Panc1 (cell line): ENCODE measurements around the gene SLC25A43. TPM values are rescaled to one million over a fixed set of nuclear protein-coding genes. Genes with fewer than 3 reads are reported as not detected.

Experiments
- ATAC-seq: fragments of 200-7000 bp; cut with Tn5 transposase; 2 replicates; pipeline ENCODE4 v1.9.1; 2020; ENCODE audit warnings: mild to moderate bottlenecking, moderate library complexity
- BruUV-seq: library from RNA; stranded (reverse); fragments of 400-500 nt; replicated peaks from 2 replicates; lab custom pipeline; 2021; lab: Mats Ljungman, UMichigan
- CTCF ChIA-PET: fragments of 300-600 bp; sonication (Branson Sonifier 250); formaldehyde crosslinking; loops from one replicate; lab custom pipeline; 2022; ENCODE audit warnings: antibody characterized with exemption; lab: Charles Lee
- POLR2A ChIA-PET: fragments of 300-600 bp; sonication (Branson Sonifier 250); formaldehyde crosslinking; loops from one replicate; lab custom pipeline; 2022; ENCODE audit warnings: antibody characterized with exemption; lab: Charles Lee
- DNase-seq: peaks from one replicate; pipeline ENCODE4 v3.0.0-alpha.2; 2010; ENCODE audit warnings: low read depth, low spot score
- H3K27ac ChIP-seq: 2 replicates; pipeline ENCODE4 v1.5.1; 2011; ENCODE audit warnings: mild to moderate bottlenecking, low read length, inconsistent platforms
- H3K27me3 ChIP-seq: fragments of 200-500 bp; sonication (Bioruptor generic); 2 replicates; pipeline ENCODE4 v1.6.0; 2014; ENCODE audit warnings: low read length, inconsistent platforms; ENCODE audit not compliant: control insufficient read depth, insufficient read depth
- H3K36me3 ChIP-seq: fragments of 200-500 bp; sonication (Bioruptor generic); 2 replicates; pipeline ENCODE4 v1.5.1; 2014; ENCODE audit warnings: inconsistent platforms, mild to moderate bottlenecking, low read length, moderate library complexity; ENCODE audit not compliant: control insufficient read depth, insufficient read depth
- H3K4me1 ChIP-seq: 2 replicates; pipeline ENCODE4 v1.5.1; 2011; ENCODE audit warnings: inconsistent platforms, mild to moderate bottlenecking, low read length, moderate library complexity; ENCODE audit not compliant: control insufficient read depth, insufficient read depth
- H3K4me3 ChIP-seq, 2 experiments: 2 replicates each; pipeline ENCODE4 v1.5.1; 2011 to 2012; ENCODE audit warnings: low read depth in 2 of 2, low read length in 2 of 2, mild to moderate bottlenecking in 2 of 2, inconsistent platforms in 1 of 2, moderate library complexity in 1 of 2
- H3K9me3 ChIP-seq: fragments of 200-500 bp; sonication (Bioruptor generic); 2 replicates; pipeline ENCODE4 v1.5.1; 2014; ENCODE audit warnings: low read depth, mild to moderate bottlenecking, inconsistent platforms, low read length, moderate library complexity; ENCODE audit not compliant: control insufficient read depth, insufficient read depth
- POLR2AphosphoS5 ChIP-seq: IDR thresholded peaks from 2 replicates; pipeline ENCODE4 v1.6.1; 2012; ENCODE audit warnings: mild to moderate bottlenecking, low read depth, low read length, moderate library complexity
- SIN3A ChIP-seq: IDR thresholded peaks from 2 replicates; pipeline ENCODE4 v1.6.1; 2012; ENCODE audit warnings: low read depth, mild to moderate bottlenecking, low read length, moderate library complexity, borderline replicate concordance; ENCODE audit not compliant: insufficient read depth
- TCF7L2 ChIP-seq: IDR thresholded peaks from 2 replicates; pipeline ENCODE4 v1.6.1; 2011; ENCODE audit warnings: mild to moderate bottlenecking, low read depth, low read length, inconsistent platforms
- in situ Hi-C: cut with HindIII; loops from 2 replicates; pipeline ENCODE4 v1.10.0; 2016; ENCODE audit warnings: low sequenced_read_pairs, low pct_unique_long_range_greater_than_20kb
- intact Hi-C: fragments of 100-400 bp; cut with micrococcal nuclease; formaldehyde crosslinking; loops from one replicate; pipeline ENCODE4 v1.10.0; 2022; ENCODE audit not compliant: unreplicated experiment
- total RNA-seq: library from RNA; stranded (reverse); gene quantifications from one replicate; pipeline ENCODE4 v1.2.1, GENCODE V29; 2021; ENCODE audit not compliant: unreplicated experiment
- TF ChIP-seq, protein P1 (sequence below), 2 experiments: IDR thresholded peaks; 2 replicates each; pipeline ENCODE4 v1.6.1; 2011 to 2012; ENCODE audit warnings: low read depth in 2 of 2, control low read depth in 1 of 2, low read length in 1 of 2, mild to moderate bottlenecking in 1 of 2, moderate library complexity in 1 of 2; ENCODE audit not compliant: insufficient read depth in 1 of 2
- TF ChIP-seq, protein P2 (sequence below): fragments of 450-650 bp; IDR thresholded peaks from 2 replicates; pipeline ENCODE4 v1.5.1; 2017; ENCODE audit warnings: mild to moderate bottlenecking

Gene SLC25A43
- total RNA-seq, 1 experiment from 2014 or later, result 35.5 TPM

DNA sequence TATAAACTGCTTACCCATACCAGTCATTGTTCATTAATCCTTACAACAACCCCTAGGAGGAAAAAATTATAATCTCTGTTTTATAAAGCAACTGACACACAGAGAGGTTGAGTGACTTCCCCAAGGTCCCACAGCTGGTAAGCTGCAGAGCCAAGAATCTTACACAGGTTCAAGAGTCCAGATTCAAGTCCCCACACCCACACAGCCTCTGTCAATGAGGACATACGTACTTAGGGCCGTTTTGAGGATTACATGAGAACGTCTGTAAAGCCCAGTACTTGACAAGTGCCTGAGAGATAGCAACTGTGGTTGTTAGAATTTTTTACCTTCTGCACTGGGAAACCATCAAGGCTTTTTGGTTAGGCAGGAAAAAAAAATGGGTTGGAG lies 556 bp upstream of the SLC25A43 start:
- DNase-seq (no peak), ATAC-seq (no peak; the same call in 1 of the 2 replicates)
- ChIA-PET CTCF (no interaction called here), POLR2A (no interaction called here)
- no peaks in the 10 kb centered on the region for H3K9me3 ChIP-seq
- BruUV-seq, result no TSS peak
- no peak for TF ChIP-seq POLR2AphosphoS5
- no peak for TF ChIP-seq TCF7L2
- TF ChIP-seq, protein P1, sequence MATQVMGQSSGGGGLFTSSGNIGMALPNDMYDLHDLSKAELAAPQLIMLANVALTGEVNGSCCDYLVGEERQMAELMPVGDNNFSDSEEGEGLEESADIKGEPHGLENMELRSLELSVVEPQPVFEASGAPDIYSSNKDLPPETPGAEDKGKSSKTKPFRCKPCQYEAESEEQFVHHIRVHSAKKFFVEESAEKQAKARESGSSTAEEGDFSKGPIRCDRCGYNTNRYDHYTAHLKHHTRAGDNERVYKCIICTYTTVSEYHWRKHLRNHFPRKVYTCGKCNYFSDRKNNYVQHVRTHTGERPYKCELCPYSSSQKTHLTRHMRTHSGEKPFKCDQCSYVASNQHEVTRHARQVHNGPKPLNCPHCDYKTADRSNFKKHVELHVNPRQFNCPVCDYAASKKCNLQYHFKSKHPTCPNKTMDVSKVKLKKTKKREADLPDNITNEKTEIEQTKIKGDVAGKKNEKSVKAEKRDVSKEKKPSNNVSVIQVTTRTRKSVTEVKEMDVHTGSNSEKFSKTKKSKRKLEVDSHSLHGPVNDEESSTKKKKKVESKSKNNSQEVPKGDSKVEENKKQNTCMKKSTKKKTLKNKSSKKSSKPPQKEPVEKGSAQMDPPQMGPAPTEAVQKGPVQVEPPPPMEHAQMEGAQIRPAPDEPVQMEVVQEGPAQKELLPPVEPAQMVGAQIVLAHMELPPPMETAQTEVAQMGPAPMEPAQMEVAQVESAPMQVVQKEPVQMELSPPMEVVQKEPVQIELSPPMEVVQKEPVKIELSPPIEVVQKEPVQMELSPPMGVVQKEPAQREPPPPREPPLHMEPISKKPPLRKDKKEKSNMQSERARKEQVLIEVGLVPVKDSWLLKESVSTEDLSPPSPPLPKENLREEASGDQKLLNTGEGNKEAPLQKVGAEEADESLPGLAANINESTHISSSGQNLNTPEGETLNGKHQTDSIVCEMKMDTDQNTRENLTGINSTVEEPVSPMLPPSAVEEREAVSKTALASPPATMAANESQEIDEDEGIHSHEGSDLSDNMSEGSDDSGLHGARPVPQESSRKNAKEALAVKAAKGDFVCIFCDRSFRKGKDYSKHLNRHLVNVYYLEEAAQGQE (IDR thresholded peaks at IDR 0.05; ENCODE audit: insufficient read depth in 1 of 2, low read depth in 2 of 2, low read length in 1 of 2), result no peak
- no peak for TF ChIP-seq SIN3A
- TF ChIP-seq, protein P2, sequence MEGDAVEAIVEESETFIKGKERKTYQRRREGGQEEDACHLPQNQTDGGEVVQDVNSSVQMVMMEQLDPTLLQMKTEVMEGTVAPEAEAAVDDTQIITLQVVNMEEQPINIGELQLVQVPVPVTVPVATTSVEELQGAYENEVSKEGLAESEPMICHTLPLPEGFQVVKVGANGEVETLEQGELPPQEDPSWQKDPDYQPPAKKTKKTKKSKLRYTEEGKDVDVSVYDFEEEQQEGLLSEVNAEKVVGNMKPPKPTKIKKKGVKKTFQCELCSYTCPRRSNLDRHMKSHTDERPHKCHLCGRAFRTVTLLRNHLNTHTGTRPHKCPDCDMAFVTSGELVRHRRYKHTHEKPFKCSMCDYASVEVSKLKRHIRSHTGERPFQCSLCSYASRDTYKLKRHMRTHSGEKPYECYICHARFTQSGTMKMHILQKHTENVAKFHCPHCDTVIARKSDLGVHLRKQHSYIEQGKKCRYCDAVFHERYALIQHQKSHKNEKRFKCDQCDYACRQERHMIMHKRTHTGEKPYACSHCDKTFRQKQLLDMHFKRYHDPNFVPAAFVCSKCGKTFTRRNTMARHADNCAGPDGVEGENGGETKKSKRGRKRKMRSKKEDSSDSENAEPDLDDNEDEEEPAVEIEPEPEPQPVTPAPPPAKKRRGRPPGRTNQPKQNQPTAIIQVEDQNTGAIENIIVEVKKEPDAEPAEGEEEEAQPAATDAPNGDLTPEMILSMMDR, result no peak
- in situ Hi-C loops (no loop called here), intact Hi-C loops (no loop called here)
- H3K4me1 ChIP-seq, result peaks cover 14% of the 10 kb centered on the region
- no peaks in the 10 kb centered on the region for H3K27me3 ChIP-seq
- H3K27ac ChIP-seq, result peak overlapping the region; percentile 81
- H3K4me3 ChIP-seq, result peak overlapping the region; percentile 59 to 87
- H3K36me3 ChIP-seq, result no peaks in the 10 kb centered on the region

DNA sequence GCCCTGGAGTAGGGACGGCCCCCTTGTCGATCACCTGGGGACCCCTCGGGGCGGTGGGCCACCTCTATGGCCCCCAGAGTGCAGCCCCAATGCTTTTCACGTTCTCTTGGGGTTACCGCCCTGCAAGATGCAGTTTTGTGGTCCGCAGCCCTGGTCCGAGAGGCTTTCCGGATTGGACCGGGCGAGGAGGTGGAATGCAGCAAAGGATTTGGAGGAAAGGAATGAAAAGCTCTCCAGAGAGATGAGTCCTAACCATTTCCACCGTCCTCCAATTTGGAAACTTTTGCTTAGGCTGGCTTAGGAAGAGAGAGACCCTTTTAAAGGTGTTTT lies 601 bp downstream of the SLC25A43 start:
- H3K27ac ChIP-seq, result peak overlapping the region; percentile 79
- intact Hi-C loops (no loop called here), in situ Hi-C loops (no loop called here)
- H3K27me3 ChIP-seq, result no peaks in the 10 kb centered on the region
- no peaks in the 10 kb centered on the region for H3K9me3 ChIP-seq
- H3K4me1 ChIP-seq, result peaks cover 14% of the 10 kb centered on the region
- TF ChIP-seq TCF7L2, result no peak
- TF ChIP-seq, protein P1 (IDR thresholded peaks at IDR 0.05; ENCODE audit: insufficient read depth in 1 of 2, low read depth in 2 of 2, low read length in 1 of 2), result no peak
- TF ChIP-seq POLR2AphosphoS5, result no peak
- TF ChIP-seq, protein P2, result no peak
- no peak for TF ChIP-seq SIN3A
- POLR2A ChIA-PET, result no interaction called here
- CTCF ChIA-PET, result interaction anchor here (0.7 kb wide), 1 partner anchor 20 kb away, joined by 5 read pairs; no protein-coding TSS in a partner anchor
- no peak for DNase-seq
- peak; percentile 49 for ATAC-seq
- H3K36me3 ChIP-seq, result no peaks in the 10 kb centered on the region
- BruUV-seq, result no TSS peak
- peak overlapping the region; percentile 59 to 87 for H3K4me3 ChIP-seq
